ENCODE measurements around the gene LDLRAD4.

LDLRAD4 gene

DNA sequence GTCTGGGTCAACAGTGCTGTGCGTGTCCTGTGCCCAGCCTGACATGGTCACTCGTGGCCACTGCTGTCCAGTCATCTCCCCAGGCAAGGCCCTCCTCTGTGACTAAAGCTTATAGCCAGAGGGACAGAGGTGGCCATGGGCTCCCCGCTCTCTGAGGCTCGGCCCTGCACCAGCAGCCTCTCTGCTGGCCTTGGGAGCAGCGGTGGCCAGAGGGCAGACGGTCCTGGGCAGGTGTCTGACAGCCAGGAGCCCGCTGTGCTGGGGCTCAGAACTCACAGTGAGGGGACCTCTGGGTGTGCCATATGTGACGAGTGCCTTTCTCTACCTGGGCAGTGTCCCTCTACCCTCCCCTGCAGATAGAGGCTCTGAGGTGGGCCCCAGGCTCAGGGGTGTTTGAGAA, 409.1 kb downstream of the LDLRAD4 start:
- no peaks in the 10 kb centered on the region for H3K27me3 ChIP-seq (ENCODE audit: low read depth)

DNA sequence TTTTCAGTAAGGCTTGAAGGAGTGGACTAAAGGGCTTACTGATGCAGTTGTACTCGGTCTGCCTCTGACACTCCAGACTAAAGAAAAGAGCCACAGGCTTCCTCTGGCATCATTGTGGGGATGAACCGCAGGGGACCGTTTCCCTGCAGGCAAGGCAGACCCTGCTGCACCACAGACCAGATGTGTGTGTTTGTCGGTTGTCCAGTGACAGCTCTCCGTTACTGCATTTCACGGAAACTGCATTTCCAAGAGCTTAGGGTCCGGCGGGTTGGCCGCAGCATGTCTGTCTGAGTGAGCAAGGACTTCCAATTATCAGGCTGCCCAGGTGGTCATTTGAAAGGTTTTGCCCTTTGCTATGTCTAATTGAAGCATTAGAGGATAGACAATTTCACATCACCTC, 409.7 kb downstream of the LDLRAD4 start:
- DNase-seq (ENCODE audit: low spot score in 2 of 2), result no peak
- Histone ChIP-seq H3K27me3 (ENCODE audit: low read depth) (no peaks in the 10 kb centered on the region), H3K4me3 (no peak overlapping the region), H3K9me3 (no peaks in the 10 kb centered on the region), H3K36me3 (replicated peaks) (no peaks in the 10 kb centered on the region), H3K4me1 (no peaks in the 10 kb centered on the region)
- in situ Hi-C loops (cut with MboI; ENCODE audit: low sequenced_read_pairs), result loop anchor here (25.0 kb wide), 1 partner anchor 416 kb away; the partner anchor contains the start of gene LDLRAD4

More for the DNA sequence above, 409.1 kb downstream of the LDLRAD4 start:
- Histone ChIP-seq H3K36me3 (replicated peaks) (no peaks in the 10 kb centered on the region), H3K4me3 (no peak overlapping the region), H3K9me3 (no peaks in the 10 kb centered on the region), H3K4me1 (no peaks in the 10 kb centered on the region)
- DNase-seq (ENCODE audit: low spot score in 2 of 2), result no peak
- in situ Hi-C loops (cut with MboI; ENCODE audit: low sequenced_read_pairs), result loop anchor here (25.0 kb wide), 1 partner anchor 415 kb away; the partner anchor contains the start of gene LDLRAD4

GRCh38 chr18:13629841-13630715, 411.5 kb downstream of the LDLRAD4 start:
- DNase-seq (ENCODE audit: low spot score in 2 of 2), result peak; percentile 36 to 64
- Histone ChIP-seq H3K27me3 (ENCODE audit: low read depth) (no peaks in the 10 kb centered on the region), H3K4me3 (no peak overlapping the region), H3K36me3 (replicated peaks) (no peaks in the 10 kb centered on the region), H3K9me3 (no peaks in the 10 kb centered on the region), H3K4me1 (no peaks in the 10 kb centered on the region)
- in situ Hi-C loops (cut with MboI; ENCODE audit: low sequenced_read_pairs), result loop anchor here (25.0 kb wide), 1 partner anchor 418 kb away; the partner anchor contains the start of gene LDLRAD4

- in situ Hi-C loops (cut with MboI; ENCODE audit: low sequenced_read_pairs), result loop anchor here (25.0 kb wide), 1 partner anchor 418 kb away; the partner anchor contains the start of gene LDLRAD4
- no peaks in the 10 kb centered on the region for H3K4me1 ChIP-seq
- H3K4me3 ChIP-seq, result no peak overlapping the region
- no peaks in the 10 kb centered on the region for H3K36me3 ChIP-seq (replicated peaks)
- H3K27me3 ChIP-seq (ENCODE audit: low read depth), result no peaks in the 10 kb centered on the region
- no peak for DNase-seq (ENCODE audit: low spot score in 2 of 2)
- H3K9me3 ChIP-seq, result no peaks in the 10 kb centered on the region
Observed at GRCh38 chr18:13630716-13631268, 412.2 kb downstream of the LDLRAD4 start.

DNA sequence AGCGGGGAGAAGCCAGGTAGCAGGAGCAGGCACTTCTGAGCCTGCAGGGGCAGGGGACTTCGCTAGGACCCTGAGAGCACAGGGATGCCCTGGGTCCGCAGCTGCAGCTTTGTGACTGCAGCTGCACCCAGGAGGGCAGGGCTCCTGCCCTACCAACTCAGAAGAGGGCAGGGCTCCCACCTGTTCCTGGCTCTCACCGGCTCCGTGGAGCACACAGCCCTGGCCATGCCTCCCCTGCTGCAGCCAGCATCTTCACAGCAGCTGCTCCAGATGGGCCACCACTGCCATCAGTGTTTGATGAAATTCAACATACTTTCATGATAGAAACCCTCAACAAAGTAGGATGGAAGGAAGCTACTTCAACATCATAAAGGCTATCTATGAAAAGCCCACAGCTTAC, 415.1 kb downstream of the LDLRAD4 start:
- Histone ChIP-seq H3K36me3 (replicated peaks) (no peaks in the 10 kb centered on the region), H3K4me3 (no peak overlapping the region), H3K9me3 (no peaks in the 10 kb centered on the region), H3K4me1 (no peaks in the 10 kb centered on the region), H3K27me3 (ENCODE audit: low read depth) (no peaks in the 10 kb centered on the region)
- in situ Hi-C loops (cut with MboI; ENCODE audit: low sequenced_read_pairs), result loop anchor here (25.0 kb wide), 1 partner anchor 421 kb away; the partner anchor contains the start of gene LDLRAD4
- DNase-seq (ENCODE audit: low spot score in 2 of 2), result no peak

GRCh38 chr18:13635046-13635445, 416.5 kb downstream of the LDLRAD4 start:
- DNase-seq (ENCODE audit: low spot score in 2 of 2), result no peak
- H3K27me3 ChIP-seq (ENCODE audit: low read depth), result no peaks in the 10 kb centered on the region
- in situ Hi-C loops (cut with MboI; ENCODE audit: low sequenced_read_pairs), result loop anchor here (25.0 kb wide), 1 partner anchor 423 kb away; the partner anchor contains the start of gene LDLRAD4
- no peaks in the 10 kb centered on the region for H3K36me3 ChIP-seq (replicated peaks)
- no peaks in the 10 kb centered on the region for H3K4me1 ChIP-seq
- no peak overlapping the region for H3K4me3 ChIP-seq
- H3K9me3 ChIP-seq, result no peaks in the 10 kb centered on the region

DNA sequence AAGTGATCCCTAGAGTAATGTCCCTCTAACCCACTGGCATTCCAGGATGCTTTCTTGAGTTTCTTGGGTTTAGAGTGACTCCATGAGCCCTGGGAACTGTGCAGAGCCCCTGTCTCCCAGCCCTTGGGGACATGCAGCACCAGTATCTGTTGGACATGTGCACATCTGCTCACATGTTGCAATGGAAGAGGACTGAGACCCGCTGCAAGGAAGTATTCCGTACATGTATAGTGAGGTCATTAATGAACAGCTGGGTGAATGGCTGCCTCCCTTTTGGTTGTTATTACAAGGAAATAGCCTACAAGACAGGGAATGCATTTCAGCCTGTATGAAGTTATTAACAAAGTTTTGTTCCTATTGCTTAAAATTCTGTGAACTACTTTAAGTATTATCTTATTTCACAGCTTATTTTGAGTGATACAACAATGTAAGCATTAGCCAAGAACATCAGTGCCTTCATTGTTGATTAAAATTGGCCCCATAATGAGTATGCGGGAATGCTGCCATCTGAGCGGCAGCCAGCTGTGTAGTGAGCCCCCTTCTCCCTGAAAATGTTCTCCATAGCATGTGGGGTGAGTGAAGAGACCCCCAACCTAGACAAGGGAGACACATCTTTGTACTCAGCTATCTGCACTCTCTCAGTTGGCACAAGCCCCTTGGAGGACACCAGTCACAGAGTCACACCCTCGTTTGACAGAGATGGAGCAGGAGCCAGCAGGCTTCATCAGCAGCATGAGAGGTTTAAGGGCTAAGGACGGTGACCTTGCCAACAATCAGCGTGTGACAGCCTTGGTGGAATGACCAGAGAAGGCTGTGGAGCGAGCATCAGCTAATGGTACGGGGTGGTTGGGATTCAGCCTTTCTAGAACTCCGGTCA, 420.4 kb downstream of the LDLRAD4 start:
- no peaks in the 10 kb centered on the region for H3K27me3 ChIP-seq (ENCODE audit: low read depth)
- H3K9me3 ChIP-seq, result no peaks in the 10 kb centered on the region
- in situ Hi-C loops (cut with MboI; ENCODE audit: low sequenced_read_pairs), result loop anchor here (25.0 kb wide), 1 partner anchor 427 kb away; the partner anchor contains the start of gene LDLRAD4
- H3K36me3 ChIP-seq (replicated peaks), result no peaks in the 10 kb centered on the region
- no peak overlapping the region for H3K4me3 ChIP-seq
- no peaks in the 10 kb centered on the region for H3K4me1 ChIP-seq
- no peak for DNase-seq (ENCODE audit: low spot score in 2 of 2)

- DNase-seq (ENCODE audit: low spot score in 2 of 2), result no peak
- H3K4me3 ChIP-seq, result no peak overlapping the region
- no peaks in the 10 kb centered on the region for H3K9me3 ChIP-seq
- H3K36me3 ChIP-seq (replicated peaks), result no peaks in the 10 kb centered on the region
- H3K27me3 ChIP-seq (ENCODE audit: low read depth), result no peaks in the 10 kb centered on the region
- in situ Hi-C loops (cut with MboI; ENCODE audit: low sequenced_read_pairs), result loop anchor here (25.0 kb wide), 1 partner anchor 428 kb away; the partner anchor contains the start of gene LDLRAD4
- no peaks in the 10 kb centered on the region for H3K4me1 ChIP-seq
Observed at GRCh38 chr18:13640266-13640860, 421.8 kb downstream of the LDLRAD4 start.

GRCh38 chr18:13641551-13642439, 423.2 kb downstream of the LDLRAD4 start:
- no peaks in the 10 kb centered on the region for H3K36me3 ChIP-seq (replicated peaks)
- H3K9me3 ChIP-seq, result no peaks in the 10 kb centered on the region
- in situ Hi-C loops (cut with MboI; ENCODE audit: low sequenced_read_pairs), result loop anchor here (25.0 kb wide), 1 partner anchor 429 kb away; the partner anchor contains the start of gene LDLRAD4
- no peaks in the 10 kb centered on the region for H3K27me3 ChIP-seq (ENCODE audit: low read depth)
- DNase-seq (ENCODE audit: low spot score in 2 of 2), result no peak
- no peaks in the 10 kb centered on the region for H3K4me1 ChIP-seq
- H3K4me3 ChIP-seq, result no peak overlapping the region

- Histone ChIP-seq H3K36me3 (replicated peaks) (no peaks in the 10 kb centered on the region), H3K27me3 (ENCODE audit: low read depth) (no peaks in the 10 kb centered on the region), H3K4me3 (no peak overlapping the region), H3K9me3 (no peaks in the 10 kb centered on the region), H3K4me1 (no peaks in the 10 kb centered on the region)
- DNase-seq (ENCODE audit: low spot score in 2 of 2), result no peak
- in situ Hi-C loops (cut with MboI; ENCODE audit: low sequenced_read_pairs), result loop anchor here (25.0 kb wide), 1 partner anchor 430 kb away; the partner anchor contains the start of gene LDLRAD4
Observed at GRCh38 chr18:13642440-13642827, 423.9 kb downstream of the LDLRAD4 start.

- H3K9me3 ChIP-seq, result no peaks in the 10 kb centered on the region
- DNase-seq (ENCODE audit: low spot score in 2 of 2), result no peak
- H3K36me3 ChIP-seq (replicated peaks), result no peaks in the 10 kb centered on the region
- no peak overlapping the region for H3K4me3 ChIP-seq
- in situ Hi-C loops (cut with MboI; ENCODE audit: low sequenced_read_pairs), result loop anchor here (25.0 kb wide), 1 partner anchor 431 kb away; the partner anchor contains the start of gene LDLRAD4
- H3K27me3 ChIP-seq (ENCODE audit: low read depth), result no peaks in the 10 kb centered on the region
- H3K4me1 ChIP-seq, result no peaks in the 10 kb centered on the region
Observed at GRCh38 chr18:13643261-13643751, 424.7 kb downstream of the LDLRAD4 start.

DNA sequence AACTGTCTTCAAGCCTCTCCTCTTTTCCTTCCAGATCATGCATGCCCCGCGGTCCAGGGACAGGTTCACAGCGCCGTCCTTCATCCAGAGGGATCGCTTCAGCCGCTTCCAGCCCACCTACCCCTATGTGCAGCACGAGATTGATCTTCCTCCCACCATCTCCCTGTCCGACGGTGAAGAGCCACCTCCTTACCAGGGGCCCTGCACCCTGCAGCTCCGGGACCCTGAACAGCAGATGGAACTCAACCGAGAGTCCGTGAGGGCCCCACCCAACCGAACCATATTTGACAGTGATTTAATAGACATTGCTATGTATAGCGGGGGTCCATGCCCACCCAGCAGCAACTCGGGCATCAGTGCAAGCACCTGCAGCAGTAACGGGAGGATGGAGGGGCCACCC, 426.5 kb downstream of the LDLRAD4 start:
- no peaks in the 10 kb centered on the region for H3K27me3 ChIP-seq (ENCODE audit: low read depth)
- in situ Hi-C loops (cut with MboI; ENCODE audit: low sequenced_read_pairs), result loop anchor here (25.0 kb wide), 1 partner anchor 433 kb away; the partner anchor contains the start of gene LDLRAD4
- no peak overlapping the region for H3K4me3 ChIP-seq
- no peaks in the 10 kb centered on the region for H3K4me1 ChIP-seq
- H3K36me3 ChIP-seq (replicated peaks), result no peaks in the 10 kb centered on the region
- DNase-seq (ENCODE audit: low spot score in 2 of 2), result no peak
- H3K9me3 ChIP-seq, result no peaks in the 10 kb centered on the region

Measured in HAP-1 (cell line).